OCI-LY7 (cell line): ENCODE results near the gene UBE3C.

Source experiments
- CTCF ChIP-seq: fragments of 200-600 bp; sonication (generic); conservative IDR thresholded peaks from 2 replicates; pipeline ENCODE4 v1.5.1; 2014; ENCODE audit warnings: mild to moderate bottlenecking, antibody characterized with exemption, low read length, moderate library complexity, mixed read lengths
- EZH2phosphoT487 ChIP-seq: fragments of 200-600 bp; sonication (generic); IDR thresholded peaks from 2 replicates; pipeline ENCODE4 v1.6.1; 2018; ENCODE audit warnings: low read depth, borderline replicate concordance, mild to moderate bottlenecking, mixed run types, antibody characterized with exemption, low read length, moderate library complexity, mixed read lengths

DNA sequence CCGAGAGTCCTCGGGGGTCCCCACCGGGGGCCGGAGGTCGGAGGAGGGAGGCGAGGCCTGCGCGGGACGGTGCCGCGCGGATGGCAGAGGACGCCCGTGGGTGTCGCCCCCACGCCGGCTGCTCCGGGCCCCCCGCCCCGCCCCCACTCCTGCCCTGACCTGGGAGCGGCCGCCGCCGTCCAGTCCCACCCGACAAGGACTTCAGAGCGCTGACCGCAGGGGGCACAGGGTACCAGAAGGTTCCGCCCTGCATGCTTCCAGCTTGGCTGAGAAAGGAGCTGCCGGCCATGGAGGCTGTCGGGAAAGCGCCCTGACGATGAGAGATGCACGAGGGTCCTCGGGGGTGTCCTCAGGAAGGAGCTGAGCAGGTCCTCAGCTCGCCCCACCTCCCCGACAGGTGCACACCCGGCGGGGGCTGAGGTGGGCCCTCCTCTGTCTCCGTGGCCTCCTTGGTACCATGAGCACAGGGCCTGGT lies 141.1 kb downstream of the UBE3C start:
- TF ChIP-seq CTCF (no peak), EZH2phosphoT487 (no peak)
